MG63 (cell line): ENCODE measurements around the gene GARIN1A. TPM values are rescaled to one million over a fixed set of nuclear protein-coding genes. Genes with fewer than 3 reads are reported as not detected.
A peak's percentile ranks its signal among the peaks of the same experiment; 100 is the strongest.
"Not testable (repeated sequence)": the region's sequence is repeated elsewhere in the genome, so short reads cannot be mapped to it uniquely, and the experiment has no call there.

Experiments used
- DNase-seq: peaks from one replicate; pipeline ENCODE4 v3.0.0-alpha.2; 2020
- H3K27me3 ChIP-seq: fragments of 250-450 bp; sonication (Bioruptor Pico); 2 replicates; pipeline ENCODE4 v1.5.1; 2020; ENCODE audit warnings: mild to moderate bottlenecking, moderate library complexity
- H3K36me3 ChIP-seq: fragments of 250-450 bp; sonication (Bioruptor Pico); 2 replicates; pipeline ENCODE4 v1.5.1; 2020; ENCODE audit warnings: mild to moderate bottlenecking, moderate library complexity
- H3K4me3 ChIP-seq: fragments of 250-450 bp; sonication (Bioruptor Pico); 2 replicates; pipeline ENCODE4 v1.5.1; 2020; ENCODE audit warnings: mild to moderate bottlenecking, moderate library complexity
- H3K9me3 ChIP-seq: fragments of 250-450 bp; sonication (Bioruptor Pico); 2 replicates; pipeline ENCODE4 v1.5.1; 2020; ENCODE audit warnings: mild to moderate bottlenecking, moderate library complexity
- total RNA-seq: library from RNA; depleted of rRNA; stranded (reverse); fragments of >200 nt; shearing (Covaris generic); gene quantifications from 2 replicates; pipeline ENCODE4 v1.2.3, GENCODE V29; 2014; ENCODE audit warnings: low replicate concordance

The GARIN1A gene
- total RNA-seq, 1 experiment from 2014 or later = 0.46 TPM

DNA sequence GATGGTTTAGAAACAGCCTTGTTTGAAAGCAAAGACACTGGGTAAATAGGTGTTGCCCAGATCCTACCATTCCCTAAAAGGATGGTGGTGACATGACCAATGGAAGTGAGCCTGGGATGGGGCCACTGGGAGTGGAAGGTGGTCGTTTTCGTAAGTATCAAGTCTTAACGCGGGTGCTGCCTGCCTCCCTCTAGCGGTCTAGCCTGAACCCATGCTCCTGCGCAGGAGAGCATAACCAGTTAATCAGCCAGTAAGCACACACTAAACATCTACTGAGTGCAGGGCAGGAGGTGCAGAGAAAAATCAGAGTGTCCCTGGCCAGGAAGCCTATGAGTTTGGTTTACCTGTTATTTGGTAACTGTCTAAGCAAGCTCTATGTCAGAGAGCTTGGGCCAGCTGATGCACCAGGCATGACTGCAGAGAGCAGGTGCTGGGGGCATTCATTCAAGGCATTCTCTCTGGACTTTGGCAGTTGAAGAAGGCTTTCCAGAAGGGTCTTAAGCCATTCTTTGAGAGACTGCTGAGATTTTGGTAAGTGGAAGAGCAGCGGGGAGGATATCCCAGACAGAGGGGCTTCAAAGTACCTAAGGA, 930 bp downstream of the GARIN1A start:
- no peaks in the 10 kb centered on the region for H3K9me3 ChIP-seq
- peaks cover 4% of the 10 kb centered on the region; the same call in 1 of the 2 replicates for H3K36me3 ChIP-seq
- H3K4me3 ChIP-seq = no peak overlapping the region
- DNase-seq = no peak
- no peaks in the 10 kb centered on the region for H3K27me3 ChIP-seq

DNA sequence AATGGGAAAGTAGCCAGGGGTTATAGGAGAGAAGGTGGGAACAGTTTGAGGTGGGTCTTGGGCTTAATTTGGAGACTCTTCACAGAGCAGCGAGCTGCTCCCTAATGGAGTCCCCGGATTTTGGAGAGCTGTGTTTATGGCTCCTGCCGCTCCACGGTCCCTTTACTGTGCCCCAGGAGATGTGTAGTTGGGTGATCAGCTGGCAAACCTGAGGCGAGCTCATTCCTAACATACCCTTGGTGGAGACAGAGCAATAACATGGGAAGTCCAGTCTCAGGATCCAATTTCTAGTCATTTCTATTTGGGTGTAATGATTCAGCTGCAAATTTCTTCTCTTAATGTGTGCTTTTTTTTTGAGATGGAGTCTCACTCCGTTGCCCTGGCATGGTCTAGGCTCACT, 1.5 kb downstream of the GARIN1A start:
- Histone ChIP-seq H3K36me3 (peaks cover 4% of the 10 kb centered on the region; the same call in 1 of the 2 replicates), H3K27me3 (no peaks in the 10 kb centered on the region), H3K4me3 (no peak overlapping the region), H3K9me3 (no peaks in the 10 kb centered on the region)
- DNase-seq = no peak

DNA sequence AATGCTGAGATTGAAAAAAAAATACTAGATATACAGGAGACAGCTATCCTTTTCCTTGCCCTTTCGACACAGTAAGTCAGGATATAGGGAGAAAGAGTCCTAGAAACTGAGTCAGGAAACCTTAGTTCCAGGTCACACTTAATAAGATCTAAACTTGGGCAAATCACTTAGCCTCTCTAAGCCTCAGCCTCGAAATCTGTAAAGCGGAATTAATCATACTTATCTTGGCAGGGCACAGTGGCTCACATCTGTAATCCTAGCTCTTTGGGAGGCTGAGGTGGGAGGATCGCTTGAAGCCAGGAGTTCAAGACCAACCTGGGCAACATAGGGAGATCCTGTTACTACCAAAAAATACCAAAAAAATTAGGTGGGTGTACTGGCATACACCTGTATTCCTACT, 4.6 kb downstream of the GARIN1A start:
- Histone ChIP-seq H3K36me3 (no peaks in the 10 kb centered on the region), H3K4me3 (no peak overlapping the region), H3K9me3 (no peaks in the 10 kb centered on the region), H3K27me3 (no peaks in the 10 kb centered on the region)
- DNase-seq = no peak

DNA sequence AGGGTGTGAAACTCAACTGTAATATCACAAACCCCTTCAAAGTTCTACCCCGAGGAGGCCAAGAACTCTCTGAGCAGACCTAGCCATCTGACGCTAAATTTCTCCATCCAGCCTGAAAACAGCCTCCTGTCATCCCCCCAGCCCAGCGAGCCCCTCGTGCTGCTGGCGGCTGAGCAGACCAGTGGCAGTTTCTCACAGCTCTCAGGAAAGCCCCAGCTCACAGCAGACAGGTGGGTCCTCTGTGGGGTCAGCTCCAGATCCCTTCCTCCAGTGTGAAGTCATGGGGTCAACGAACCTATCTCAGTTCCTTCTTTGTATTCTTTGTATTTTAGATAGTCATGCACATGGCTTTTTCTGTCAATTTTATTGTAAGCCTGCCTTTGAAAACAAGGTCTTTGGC, 7.8 kb downstream of the GARIN1A start:
- DNase-seq = no peak
- Histone ChIP-seq H3K27me3 (no peaks in the 10 kb centered on the region), H3K36me3 (no peaks in the 10 kb centered on the region), H3K4me3 (no peak overlapping the region), H3K9me3 (no peaks in the 10 kb centered on the region)

DNA sequence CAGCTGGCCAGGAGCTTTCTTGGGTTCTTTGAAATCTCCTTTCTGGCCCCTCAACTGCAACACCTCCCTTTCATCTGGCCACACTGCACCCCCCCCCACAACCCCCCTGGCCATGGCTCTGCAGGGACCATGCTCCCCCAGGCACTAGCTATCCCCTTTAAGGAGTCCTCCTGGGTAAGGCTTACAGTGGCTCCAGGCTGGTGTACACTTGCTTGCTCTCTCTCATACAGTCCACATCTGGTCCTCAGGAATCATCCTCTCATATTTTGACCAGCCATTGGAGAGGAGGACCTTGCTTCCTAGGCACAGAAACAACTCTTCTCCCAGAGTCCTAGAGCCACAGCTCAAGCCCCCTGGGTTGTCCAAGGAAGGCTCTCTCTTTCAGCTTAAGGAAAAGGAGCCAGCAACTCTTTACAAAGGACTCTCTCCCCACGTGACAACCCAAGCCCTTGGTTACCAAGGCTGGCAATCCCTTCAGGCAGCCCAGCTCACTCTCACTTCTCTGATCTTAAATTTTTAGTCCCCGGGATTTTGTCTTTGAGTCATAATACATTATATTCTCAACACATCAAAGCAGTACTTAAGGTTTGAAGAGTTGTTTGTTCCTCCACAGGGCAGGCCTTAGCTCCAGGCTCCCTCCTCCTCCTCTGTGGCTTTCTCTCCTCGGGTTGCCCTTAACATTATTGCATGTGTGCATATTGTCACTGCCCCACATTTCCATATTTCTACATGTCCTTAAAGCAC, 9.9 kb downstream of the GARIN1A start:
- no peak for DNase-seq
- H3K36me3 ChIP-seq = no peaks in the 10 kb centered on the region
- H3K27me3 ChIP-seq = no peaks in the 10 kb centered on the region
- no peak overlapping the region for H3K4me3 ChIP-seq
- H3K9me3 ChIP-seq = no peaks in the 10 kb centered on the region

DNA sequence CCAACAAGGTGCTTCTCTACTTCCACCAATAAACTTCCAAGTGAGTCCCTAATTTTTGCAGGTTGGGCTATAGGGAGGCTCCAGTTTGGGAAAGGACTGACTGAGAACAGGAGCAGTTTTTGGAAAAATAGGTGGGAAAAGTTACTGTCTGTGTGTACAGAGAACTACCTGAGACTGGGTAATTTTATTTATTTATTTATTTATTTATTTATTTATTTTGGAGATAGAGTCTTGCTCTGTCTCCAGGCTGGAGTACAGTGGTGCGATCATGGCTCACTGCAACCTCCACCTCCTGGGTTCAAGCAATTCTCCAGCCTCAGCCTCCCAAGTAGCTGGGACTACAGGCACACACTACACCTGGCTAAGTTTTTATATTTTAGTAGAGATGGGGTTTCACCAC, 11.2 kb downstream of the GARIN1A start:
- not testable (repeated sequence) for H3K9me3 ChIP-seq, H3K27me3 ChIP-seq, H3K4me3 ChIP-seq, DNase-seq, H3K36me3 ChIP-seq

DNA sequence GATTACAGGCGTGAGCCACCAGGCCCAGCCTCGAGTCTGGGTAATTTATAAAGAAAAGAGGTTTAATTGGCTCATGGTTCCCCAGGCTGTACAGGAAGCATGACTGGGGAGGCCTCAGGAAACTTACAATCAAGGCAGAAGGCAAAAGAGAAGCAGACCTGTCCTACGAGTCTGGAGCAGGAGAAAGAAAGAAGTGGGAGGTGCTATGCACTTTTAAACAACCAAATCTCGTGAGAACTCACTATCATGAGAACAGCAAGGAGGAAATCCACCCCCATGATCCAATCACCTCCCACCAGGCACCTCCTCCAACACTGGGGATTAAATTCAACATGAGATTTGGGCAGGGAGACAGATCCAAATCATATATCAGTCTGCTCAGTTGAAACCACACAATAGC, 11.6 kb downstream of the GARIN1A start:
- H3K4me3 ChIP-seq, DNase-seq, H3K36me3 ChIP-seq, H3K9me3 ChIP-seq, H3K27me3 ChIP-seq: not testable (repeated sequence)

DNA sequence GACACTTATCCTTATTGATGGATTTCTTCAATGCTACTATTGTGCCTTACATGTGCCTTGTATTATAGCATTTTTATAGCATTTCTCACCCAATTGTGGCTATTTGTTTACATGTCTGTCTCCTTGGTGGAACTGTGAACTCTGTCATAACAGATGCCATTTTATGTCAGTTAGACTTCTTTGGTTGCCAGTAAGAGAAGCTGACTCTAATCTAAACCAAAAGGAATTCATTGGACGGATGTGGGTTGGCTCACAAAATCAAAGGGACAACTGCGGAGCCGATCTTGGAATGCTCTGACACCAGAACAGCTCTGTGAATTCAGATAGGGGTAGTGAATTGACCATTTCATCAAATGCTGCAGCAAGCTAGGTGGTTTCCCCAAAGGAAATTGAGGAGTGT, 15.0 kb downstream of the GARIN1A start:
- DNase-seq = no peak
- H3K27me3 ChIP-seq = no peaks in the 10 kb centered on the region
- H3K36me3 ChIP-seq = no peaks in the 10 kb centered on the region
- H3K4me3 ChIP-seq = no peak overlapping the region
- H3K9me3 ChIP-seq = no peaks in the 10 kb centered on the region

DNA sequence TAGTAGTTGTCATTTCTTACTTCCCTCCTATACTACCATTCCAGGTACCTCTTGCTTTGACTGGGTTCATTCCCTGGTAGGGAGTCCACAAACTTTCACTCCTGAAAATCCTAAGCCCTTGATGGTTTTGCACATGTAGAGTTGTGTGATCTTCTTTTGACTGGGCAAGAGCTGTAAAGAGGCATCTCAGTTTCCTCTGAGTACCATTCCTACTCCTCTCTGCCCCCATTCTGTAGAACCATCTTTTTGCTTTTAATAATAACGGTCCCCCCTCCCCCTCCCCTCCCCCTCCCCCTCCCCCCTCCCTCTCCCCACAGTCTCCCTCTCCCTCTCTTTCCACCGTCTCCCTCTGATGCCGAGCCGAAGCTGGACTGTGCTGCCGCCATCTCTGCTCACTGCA, 16.4 kb downstream of the GARIN1A start:
- Histone ChIP-seq H3K9me3 (no peaks in the 10 kb centered on the region), H3K4me3 (no peak overlapping the region), H3K36me3 (no peaks in the 10 kb centered on the region), H3K27me3 (no peaks in the 10 kb centered on the region)
- no peak for DNase-seq

DNA sequence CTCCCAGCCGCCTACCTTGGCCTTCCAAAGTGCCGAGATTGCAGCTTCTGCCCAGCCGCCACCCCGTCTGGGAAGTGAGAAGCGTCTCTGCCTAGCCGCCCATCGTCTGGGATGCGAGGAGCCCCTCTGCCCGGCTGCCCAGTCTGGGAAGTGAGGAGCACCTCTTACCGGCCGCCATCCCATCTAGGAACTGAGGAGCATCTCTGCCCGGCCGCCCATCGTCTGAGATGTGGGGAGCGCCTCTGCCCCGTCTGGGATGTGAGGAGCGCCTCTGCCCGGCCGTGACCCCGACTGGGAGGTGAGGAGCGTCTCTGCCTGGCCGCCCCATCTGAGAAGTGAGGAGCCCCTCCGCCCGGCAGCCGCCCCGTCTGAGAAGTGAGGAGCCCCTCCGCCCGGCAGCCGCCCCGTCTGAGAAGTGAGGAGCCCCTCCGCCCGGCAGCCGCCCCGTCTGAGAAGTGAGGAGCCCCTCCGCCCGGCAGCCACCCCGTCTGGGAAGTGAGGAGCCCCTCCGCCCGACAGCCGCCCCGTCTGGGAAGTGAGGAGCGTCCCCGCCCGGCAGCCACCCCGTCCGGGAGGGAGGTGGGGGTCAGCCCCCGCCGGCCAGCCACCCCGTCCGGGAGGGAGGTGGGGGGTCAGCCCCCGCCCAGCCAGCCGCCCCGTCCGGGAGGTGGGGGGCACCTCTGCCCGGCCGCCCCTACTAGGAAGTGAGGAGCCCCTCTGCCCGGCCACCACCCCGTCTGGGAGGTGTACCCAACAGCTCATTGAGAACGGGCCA, 17.3 kb downstream of the GARIN1A start:
- DNase-seq, H3K4me3 ChIP-seq, H3K27me3 ChIP-seq, H3K9me3 ChIP-seq, H3K36me3 ChIP-seq: not testable (repeated sequence)

DNA sequence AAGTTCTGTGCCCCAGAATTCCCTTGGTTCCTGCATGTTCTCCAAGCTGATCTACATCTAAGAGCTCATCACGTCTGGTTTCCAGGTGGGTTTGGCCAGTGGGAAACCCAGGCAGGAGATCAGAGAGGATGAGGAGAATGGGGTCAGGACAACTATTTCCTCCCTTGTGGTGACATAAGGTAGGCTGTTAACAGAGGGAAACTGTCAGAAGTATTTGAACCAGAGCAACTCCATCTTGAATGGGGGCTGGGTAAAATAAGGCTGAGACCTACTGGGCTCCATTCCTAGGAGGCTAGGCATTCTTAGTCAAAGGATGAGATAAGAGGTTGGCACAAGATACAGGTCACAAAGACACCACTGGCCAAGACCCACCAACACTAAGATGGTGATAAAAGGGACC, 19.1 kb downstream of the GARIN1A start:
- Histone ChIP-seq H3K36me3 (no peaks in the 10 kb centered on the region), H3K9me3 (no peaks in the 10 kb centered on the region), H3K4me3 (no peak overlapping the region), H3K27me3 (no peaks in the 10 kb centered on the region)
- DNase-seq = no peak

DNA sequence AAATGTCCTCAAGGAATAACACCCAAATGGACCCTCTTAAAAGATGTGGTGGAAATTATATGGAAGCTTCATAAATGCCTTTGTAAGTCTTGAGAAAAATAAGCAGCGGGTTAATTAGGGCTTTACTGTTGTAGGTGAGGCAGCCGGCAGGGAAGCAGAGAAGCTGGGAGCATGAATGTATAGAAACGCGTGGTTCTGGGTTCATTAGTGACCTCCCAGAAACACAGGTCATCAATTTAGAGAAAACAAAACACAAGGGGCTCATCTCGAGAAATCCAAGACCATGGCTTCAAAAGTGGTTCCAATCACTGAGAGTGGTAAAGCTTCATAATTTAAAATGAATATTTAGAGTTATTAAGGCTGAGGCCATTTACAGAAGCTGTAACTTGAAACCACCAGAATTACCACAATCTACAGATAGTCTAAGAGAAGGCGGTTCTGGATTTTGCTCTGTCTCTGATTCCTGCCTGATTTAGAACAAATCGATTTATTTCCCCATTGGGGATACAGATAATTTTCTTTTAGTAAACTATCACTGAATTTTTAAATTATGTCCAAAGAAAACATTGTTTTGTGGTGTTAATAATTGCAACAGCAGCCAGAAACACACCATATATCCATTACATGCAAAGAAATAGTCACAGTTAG, 20.7 kb downstream of the GARIN1A start:
- Histone ChIP-seq H3K27me3 (no peaks in the 10 kb centered on the region), H3K4me3 (no peak overlapping the region), H3K9me3 (no peaks in the 10 kb centered on the region), H3K36me3 (no peaks in the 10 kb centered on the region)
- DNase-seq = no peak

DNA sequence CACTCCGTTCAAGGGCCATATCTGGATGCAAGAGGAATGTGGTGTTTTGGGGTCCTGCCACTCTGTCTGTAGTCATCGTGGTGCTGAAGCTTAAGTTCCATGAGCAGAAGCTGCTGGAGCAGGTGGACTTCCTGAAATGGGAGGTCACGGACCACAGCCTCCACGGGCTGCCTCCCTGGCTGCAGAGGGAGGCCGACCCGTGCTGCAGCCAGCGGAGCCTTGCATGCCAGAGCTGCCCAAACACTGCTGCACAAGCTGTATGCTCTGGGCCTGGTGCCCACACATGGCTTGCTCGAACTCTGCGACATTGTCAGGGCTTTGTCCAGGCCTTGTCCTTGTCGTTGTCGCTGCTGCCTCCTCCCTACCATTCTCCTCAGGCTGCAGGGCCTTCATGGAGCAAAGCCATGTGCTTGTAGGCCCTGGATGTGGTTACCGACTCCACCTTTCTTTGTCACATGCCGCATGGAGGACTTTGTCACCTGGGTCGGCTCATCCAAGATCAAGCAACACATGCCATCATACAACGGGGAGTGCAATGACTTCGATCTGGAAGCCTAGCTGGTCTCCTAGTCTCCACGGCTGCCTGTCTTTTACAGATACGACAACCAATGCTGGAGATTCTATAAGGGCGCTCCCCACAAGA, 21.4 kb downstream of the GARIN1A start:
- H3K4me3 ChIP-seq = no peak overlapping the region
- no peaks in the 10 kb centered on the region for H3K36me3 ChIP-seq
- DNase-seq = no peak
- no peaks in the 10 kb centered on the region for H3K9me3 ChIP-seq
- no peaks in the 10 kb centered on the region for H3K27me3 ChIP-seq

DNA sequence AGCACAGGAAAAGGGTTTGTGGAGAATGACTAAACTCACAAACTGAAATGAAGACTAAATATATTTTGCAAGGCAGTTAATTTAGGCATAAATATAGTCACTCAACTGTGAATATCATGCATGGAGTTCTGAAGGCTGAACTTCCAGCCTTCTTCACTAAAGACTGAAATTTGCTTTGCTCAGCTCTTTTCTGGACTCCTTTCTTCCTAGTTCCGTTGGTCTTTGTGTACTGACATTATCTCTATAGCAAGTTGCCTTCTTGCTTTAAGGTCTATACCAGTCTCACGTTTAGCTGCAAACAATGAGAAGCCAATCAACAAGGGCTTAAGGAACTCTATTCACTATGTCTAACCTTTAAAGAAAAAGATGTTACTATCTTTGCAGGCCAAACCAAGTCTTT, 22.6 kb downstream of the GARIN1A start:
- Histone ChIP-seq H3K9me3 (no peaks in the 10 kb centered on the region), H3K36me3 (no peaks in the 10 kb centered on the region), H3K4me3 (no peak overlapping the region), H3K27me3 (no peaks in the 10 kb centered on the region)
- no peak for DNase-seq

DNA sequence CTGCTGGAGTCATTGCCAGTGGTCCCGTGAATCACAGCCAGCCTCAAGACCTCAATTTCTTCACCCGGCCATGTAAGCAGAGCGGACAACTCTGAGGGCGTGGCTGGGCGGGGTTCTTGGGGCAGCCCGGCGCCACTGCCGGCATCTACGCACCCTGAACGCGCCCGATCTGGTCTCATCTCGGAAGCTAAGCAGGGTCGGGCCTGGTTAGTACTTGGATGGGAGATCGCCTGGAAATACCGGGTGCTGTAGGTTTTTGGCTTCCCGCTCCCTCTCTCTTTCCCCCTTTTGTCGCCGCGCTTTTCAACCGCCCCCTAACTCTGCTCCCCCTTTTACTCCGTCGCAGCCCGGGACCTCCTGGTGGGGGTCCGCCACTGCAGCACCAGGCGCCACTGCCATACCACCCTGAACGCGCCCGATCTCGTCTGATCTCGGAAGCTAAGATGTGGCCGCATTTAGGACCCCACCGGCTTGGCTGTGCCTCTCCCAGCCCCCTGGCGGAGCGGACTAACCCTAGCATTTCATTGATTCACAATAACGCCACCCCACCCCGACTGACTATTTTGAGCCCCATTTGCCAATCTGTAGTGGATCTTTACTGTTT, 25.3 kb downstream of the GARIN1A start:
- DNase-seq = peak; percentile 73
- no peaks in the 10 kb centered on the region for H3K36me3 ChIP-seq

DNA sequence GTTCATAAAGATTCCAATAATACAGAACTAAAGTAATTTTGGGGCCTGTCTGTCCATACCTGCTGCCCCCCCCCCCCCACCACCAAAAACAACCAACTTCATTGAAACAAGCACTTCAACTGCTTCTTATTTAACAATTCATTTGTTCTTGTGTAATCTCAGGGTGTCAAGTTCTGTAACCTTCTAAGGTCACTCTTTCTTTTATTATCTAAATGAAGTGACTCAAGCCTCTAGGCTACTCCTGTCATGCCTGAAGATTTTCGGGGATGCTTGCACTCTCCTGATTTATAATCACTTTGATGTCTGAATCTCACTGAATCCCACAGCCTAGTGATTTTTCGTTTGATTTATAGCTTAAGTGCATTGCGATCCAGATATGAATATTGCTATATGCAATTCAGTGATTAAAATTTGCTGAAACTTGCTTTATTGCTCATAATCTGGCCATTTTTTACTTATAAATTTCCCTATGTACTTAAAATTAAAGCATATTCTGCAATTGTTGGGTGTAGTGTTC, 27.2 kb downstream of the GARIN1A start:
- no peaks in the 10 kb centered on the region for H3K9me3 ChIP-seq
- no peak overlapping the region for H3K4me3 ChIP-seq
- DNase-seq = no peak
- no peaks in the 10 kb centered on the region for H3K27me3 ChIP-seq
- H3K36me3 ChIP-seq = no peaks in the 10 kb centered on the region

More for the DNA sequence above, 25.3 kb downstream of the GARIN1A start:
- peak overlapping the region; percentile 44 for H3K4me3 ChIP-seq
- no peaks in the 10 kb centered on the region for H3K27me3 ChIP-seq
- no peaks in the 10 kb centered on the region for H3K9me3 ChIP-seq
